Activated CD4-positive, alpha-beta T cell treated with anti-CD3 and anti-CD28 coated beads, Interleukin-2, amount 50 U/mL, for 4 hours (primary cell): ENCODE data around the gene LIMS1.
"Not testable (repeated sequence)": the region's sequence is repeated elsewhere in the genome, so short reads cannot be mapped to it uniquely, and the experiment has no call there.

Experiments used
- DNase-seq, 2 experiments: peaks; one replicate each; pipeline ENCODE4 v3.0.0-alpha.2; 2020

LIMS1 gene

GRCh38 chr2:108588070-108588668, 53.9 kb downstream of the LIMS1 start:
- no peak for DNase-seq

GRCh38 chr2:108589372-108589771, 55.1 kb downstream of the LIMS1 start:
- no peak for DNase-seq

GRCh38 chr2:108589781-108590180, 55.5 kb downstream of the LIMS1 start:
- no peak for DNase-seq

GRCh38 chr2:108591163-108591562, 56.9 kb downstream of the LIMS1 start:
- DNase-seq: no peak

- DNase-seq: no peak
Observed at GRCh38 chr2:108593547-108594098, 59.4 kb downstream of the LIMS1 start.

- DNase-seq: no peak
Observed at GRCh38 chr2:108594132-108594981, 60.1 kb downstream of the LIMS1 start.

- no peak for DNase-seq
Observed at GRCh38 chr2:108594982-108595464, 60.8 kb downstream of the LIMS1 start.

GRCh38 chr2:108595771-108596170, 61.5 kb downstream of the LIMS1 start:
- not testable (repeated sequence) for DNase-seq

GRCh38 chr2:108597105-108597744, 63.0 kb downstream of the LIMS1 start:
- DNase-seq: not testable (repeated sequence)

- not testable (repeated sequence) for DNase-seq
Observed at GRCh38 chr2:108601199-108601598, 66.9 kb downstream of the LIMS1 start.

GRCh38 chr2:108602422-108602821, 68.2 kb downstream of the LIMS1 start:
- no peak for DNase-seq

- DNase-seq: no peak
Observed at GRCh38 chr2:108604196-108604595, 69.9 kb downstream of the LIMS1 start.

GRCh38 chr2:108605947-108606346, 71.7 kb downstream of the LIMS1 start:
- no peak for DNase-seq

- peak; percentile 47 to 51 for DNase-seq
Observed at GRCh38 chr2:108607706-108608301, 73.5 kb downstream of the LIMS1 start.

- DNase-seq: no peak
Observed at GRCh38 chr2:108611021-108611420, 76.8 kb downstream of the LIMS1 start.

- DNase-seq: peak in 1 of 2 experiments; percentile 26
Observed at GRCh38 chr2:108612153-108612513, 77.9 kb downstream of the LIMS1 start.

- peak; percentile 29 to 39 for DNase-seq
Observed at GRCh38 chr2:108612514-108613183, 78.4 kb downstream of the LIMS1 start.

- DNase-seq: no peak
Observed at GRCh38 chr2:108613261-108614042, 79.2 kb downstream of the LIMS1 start.

GRCh38 chr2:108614043-108614545, 79.8 kb downstream of the LIMS1 start:
- DNase-seq: no peak

- no peak for DNase-seq
Observed at GRCh38 chr2:108614659-108615058, 80.4 kb downstream of the LIMS1 start.

GRCh38 chr2:108615480-108616090, 81.3 kb downstream of the LIMS1 start:
- no peak for DNase-seq
